ENCODE data around the gene INHBA. TPM values are rescaled to one million over a fixed set of nuclear protein-coding genes. Genes with fewer than 3 reads are reported as not detected.

Gene INHBA
- total RNA-seq, 1 experiment from 2014 or later: 1.7 TPM

DNA sequence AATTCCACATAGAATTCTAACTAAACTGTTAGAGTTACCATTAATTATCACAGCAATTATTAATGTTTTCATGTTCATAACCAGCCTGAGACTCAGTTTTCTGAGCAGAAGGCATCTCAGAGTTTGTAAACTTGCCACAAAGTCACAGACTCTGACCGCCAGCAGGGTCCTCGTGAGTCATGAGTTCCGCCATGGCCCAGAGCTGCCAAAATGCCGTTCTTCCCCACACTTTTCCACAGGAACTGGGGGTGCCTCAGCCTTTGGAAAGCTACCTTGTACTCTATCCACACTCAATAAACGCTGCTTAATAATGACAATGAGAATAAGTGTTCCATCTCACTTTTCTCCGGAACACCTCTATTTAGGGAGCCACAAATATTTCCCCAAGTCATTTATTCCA, 22.1 kb upstream of the INHBA start:
- H3K27me3 Mint-ChIP-seq (ENCODE audit: low read depth): no peaks in the 10 kb centered on the region; the same call in none of the 2 replicates
- no peaks in the 10 kb centered on the region for H4K20me1 ChIP-seq (ENCODE audit: control insufficient read depth, insufficient read depth, insufficient read length)
- H3K56ac ChIP-seq (ENCODE audit: insufficient read length, low read depth, low read length): no peak overlapping the region
- no peak overlapping the region for H3K9ac ChIP-seq (ENCODE audit: extremely low read depth, insufficient read length, low read length)
- no peak overlapping the region for H3K18ac ChIP-seq (ENCODE audit: insufficient read length, low read depth, low read length)
- H2AFZ ChIP-seq (ENCODE audit: low read length): no peak overlapping the region
- no peak overlapping the region for H4K91ac ChIP-seq (ENCODE audit: insufficient read length, low read depth, low read length)
- H3K14ac ChIP-seq (ENCODE audit: insufficient read depth, low read length): no peak overlapping the region
- no peaks in the 10 kb centered on the region for H3K23me2 ChIP-seq (ENCODE audit: insufficient read length, low read depth, low read length, poor library complexity, severe bottlenecking)
- H4K5ac ChIP-seq (ENCODE audit: insufficient read length, low read depth, low read length): no peak overlapping the region
- no peak overlapping the region for H2BK20ac ChIP-seq (ENCODE audit: low read depth, low read length, poor library complexity, severe bottlenecking)
- H2BK15ac ChIP-seq (ENCODE audit: low read depth, low read length): no peak overlapping the region
- no peak overlapping the region for H3K4ac ChIP-seq (ENCODE audit: low read depth, low read length)
- H3K4me3 Mint-ChIP-seq: no peak overlapping the region
- H2BK12ac ChIP-seq (ENCODE audit: insufficient read length, low read depth, low read length): no peak overlapping the region
- H2BK120ac ChIP-seq (ENCODE audit: low read depth, low read length, poor library complexity, severe bottlenecking): no peak overlapping the region
- H3K79me1 ChIP-seq (ENCODE audit: insufficient read depth, low read depth, low read length, poor library complexity, severe bottlenecking): no peaks in the 10 kb centered on the region
- H3K4me2 ChIP-seq (ENCODE audit: insufficient read depth, insufficient read length, low read length): no peak overlapping the region
- no peak overlapping the region for H3K27ac ChIP-seq (ENCODE audit: insufficient read length, low read depth, low read length)
- H3T11ph ChIP-seq (ENCODE audit: low read length): no peak overlapping the region
- H2BK5ac ChIP-seq (ENCODE audit: insufficient read length, low read length): no peak overlapping the region
- H3K4me1 ChIP-seq (ENCODE audit: insufficient read depth, low read length): no peaks in the 10 kb centered on the region
- H4K8ac ChIP-seq (replicated peaks; ENCODE audit: insufficient read length, low read depth, low read length): no peak overlapping the region
- H2AK5ac ChIP-seq (ENCODE audit: insufficient read length, low read length): no peak overlapping the region
- TF ChIP-seq, protein P1, sequence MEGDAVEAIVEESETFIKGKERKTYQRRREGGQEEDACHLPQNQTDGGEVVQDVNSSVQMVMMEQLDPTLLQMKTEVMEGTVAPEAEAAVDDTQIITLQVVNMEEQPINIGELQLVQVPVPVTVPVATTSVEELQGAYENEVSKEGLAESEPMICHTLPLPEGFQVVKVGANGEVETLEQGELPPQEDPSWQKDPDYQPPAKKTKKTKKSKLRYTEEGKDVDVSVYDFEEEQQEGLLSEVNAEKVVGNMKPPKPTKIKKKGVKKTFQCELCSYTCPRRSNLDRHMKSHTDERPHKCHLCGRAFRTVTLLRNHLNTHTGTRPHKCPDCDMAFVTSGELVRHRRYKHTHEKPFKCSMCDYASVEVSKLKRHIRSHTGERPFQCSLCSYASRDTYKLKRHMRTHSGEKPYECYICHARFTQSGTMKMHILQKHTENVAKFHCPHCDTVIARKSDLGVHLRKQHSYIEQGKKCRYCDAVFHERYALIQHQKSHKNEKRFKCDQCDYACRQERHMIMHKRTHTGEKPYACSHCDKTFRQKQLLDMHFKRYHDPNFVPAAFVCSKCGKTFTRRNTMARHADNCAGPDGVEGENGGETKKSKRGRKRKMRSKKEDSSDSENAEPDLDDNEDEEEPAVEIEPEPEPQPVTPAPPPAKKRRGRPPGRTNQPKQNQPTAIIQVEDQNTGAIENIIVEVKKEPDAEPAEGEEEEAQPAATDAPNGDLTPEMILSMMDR (conservative IDR thresholded peaks at IDR 0.05): no peak
- no peaks in the 10 kb centered on the region for H3K27me3 ChIP-seq (ENCODE audit: insufficient read depth, low read length)
- no peak for DNase-seq
- H3K9me3 ChIP-seq (ENCODE audit: control insufficient read depth, low read depth, low read length): no peaks in the 10 kb centered on the region
- no peak overlapping the region for H3K23ac ChIP-seq (ENCODE audit: insufficient read length, low read depth, low read length)
- no peak overlapping the region for H3K27ac Mint-ChIP-seq
- peaks cover 5 to 12% of the 10 kb centered on the region in 2 experiments; a peak in 3 of 4 replicates for H3K4me1 Mint-ChIP-seq
- WGBS (ENCODE audit: extremely low coverage, insufficient read length, low lambda C conversion rate): no CpG with 5 or more reads among the region's 6 CpGs
- H3K79me2 ChIP-seq (ENCODE audit: insufficient read depth, low read length): no peaks in the 10 kb centered on the region
- H3K36me3 Mint-ChIP-seq (ENCODE audit: insufficient read depth in 1 of 3, low read depth in 3 of 3): no peaks in the 10 kb centered on the region
- no peaks in the 10 kb centered on the region for H3K9me3 Mint-ChIP-seq
